Activated CD8-positive, alpha-beta T cell treated with anti-CD3 and anti-CD28 coated beads for 36 hours (primary cell): ENCODE results near the gene HEXA. TPM values are rescaled to one million over a fixed set of nuclear protein-coding genes. Genes with fewer than 3 reads are reported as not detected.

Source experiments
- ATAC-seq: fragments of 200-7000 bp; cut with Tn5 transposase; one replicate; pipeline ENCODE4 v1.10.0; 2021; ENCODE audit warnings: mild to moderate bottlenecking, moderate library complexity
- CTCF ChIA-PET: fragments of 350-600 bp; sonication (Branson Sonifier 250); formaldehyde crosslinking; loops from one replicate; lab custom pipeline; 2021; ENCODE audit warnings: antibody characterized with exemption; lab: Charles Lee
- POLR2A ChIA-PET: fragments of 350-600 bp; sonication (Branson Sonifier 250); formaldehyde crosslinking; loops from one replicate; lab custom pipeline; 2021; ENCODE audit warnings: antibody characterized with exemption; lab: Charles Lee
- DNase-seq: peaks from one replicate; pipeline ENCODE4 v3.0.0-alpha.2; 2020
- H3K27ac Mint-ChIP-seq: one replicate; pipeline ENCODE4 v1.8.0; 2021; ENCODE audit warnings: mild to moderate bottlenecking, mixed read lengths
- H3K27me3 Mint-ChIP-seq: one replicate; pipeline ENCODE4 v1.8.0; 2021; ENCODE audit warnings: mixed read lengths
- H3K36me3 Mint-ChIP-seq: one replicate; pipeline ENCODE4 v1.8.0; 2021; ENCODE audit warnings: low read depth, mixed read lengths
- H3K4me1 Mint-ChIP-seq: one replicate; pipeline ENCODE4 v1.8.0; 2021; ENCODE audit warnings: low read depth, mixed read lengths
- H3K4me3 Mint-ChIP-seq: one replicate; pipeline ENCODE4 v1.8.0; 2021; ENCODE audit warnings: mild to moderate bottlenecking, moderate library complexity, mixed read lengths
- H3K9me3 Mint-ChIP-seq: one replicate; pipeline ENCODE4 v1.8.0; 2021; ENCODE audit warnings: mixed read lengths
- CTCF ChIP-seq: fragments of 200-600 bp; IDR thresholded peaks from one replicate; pipeline ENCODE4 v1.8.0; 2022; ENCODE audit warnings: antibody characterized with exemption, mild to moderate bottlenecking
- intact Hi-C: fragments of 100-400 bp; cut with micrococcal nuclease; formaldehyde crosslinking; loops from one replicate; pipeline ENCODE4 v1.10.0; 2022
- total RNA-seq, 2 experiments: library from RNA; stranded (reverse); gene quantifications; one replicate each; pipeline ENCODE4 v1.2.3, GENCODE V29; 2021

The HEXA gene
- total RNA-seq, 2 experiments from 2014 or later, result 55.8 to 66.8 TPM

DNA sequence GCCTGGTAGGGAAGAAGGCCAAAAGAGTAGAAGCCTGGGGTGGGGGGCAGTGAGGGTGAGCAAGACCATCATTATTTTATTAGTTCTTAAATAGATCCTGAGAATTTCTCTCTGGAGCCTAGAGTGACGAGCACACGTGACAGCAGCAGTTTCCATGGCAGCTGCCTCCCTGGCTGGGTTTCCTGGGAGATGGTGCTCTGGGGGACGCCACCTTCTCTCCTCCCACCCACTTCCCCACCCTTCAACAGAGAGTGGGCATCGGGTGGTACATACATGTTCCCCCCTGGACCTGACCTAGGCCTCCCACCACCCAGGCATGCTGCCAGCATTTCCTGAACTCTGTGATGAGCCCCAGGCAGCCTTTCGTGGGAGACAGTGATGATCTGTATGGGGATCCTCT lies 68.8 kb downstream of the HEXA start:
- no peak overlapping the region for H3K27ac Mint-ChIP-seq
- ChIA-PET CTCF (interaction anchor here (1.1 kb wide), 1 partner anchor 293 kb away, joined by 3 read pairs; no protein-coding TSS in a partner anchor), POLR2A (no interaction called here)
- no peak for ATAC-seq
- no peak overlapping the region for H3K4me3 Mint-ChIP-seq
- no peak for DNase-seq
- no peaks in the 10 kb centered on the region for H3K27me3 Mint-ChIP-seq
- H3K4me1 Mint-ChIP-seq, result peaks cover 7% of the 10 kb centered on the region
- intact Hi-C loops, result no loop called here
- no peaks in the 10 kb centered on the region for H3K36me3 Mint-ChIP-seq
- TF ChIP-seq CTCF, result no peak
- no peaks in the 10 kb centered on the region for H3K9me3 Mint-ChIP-seq

DNA sequence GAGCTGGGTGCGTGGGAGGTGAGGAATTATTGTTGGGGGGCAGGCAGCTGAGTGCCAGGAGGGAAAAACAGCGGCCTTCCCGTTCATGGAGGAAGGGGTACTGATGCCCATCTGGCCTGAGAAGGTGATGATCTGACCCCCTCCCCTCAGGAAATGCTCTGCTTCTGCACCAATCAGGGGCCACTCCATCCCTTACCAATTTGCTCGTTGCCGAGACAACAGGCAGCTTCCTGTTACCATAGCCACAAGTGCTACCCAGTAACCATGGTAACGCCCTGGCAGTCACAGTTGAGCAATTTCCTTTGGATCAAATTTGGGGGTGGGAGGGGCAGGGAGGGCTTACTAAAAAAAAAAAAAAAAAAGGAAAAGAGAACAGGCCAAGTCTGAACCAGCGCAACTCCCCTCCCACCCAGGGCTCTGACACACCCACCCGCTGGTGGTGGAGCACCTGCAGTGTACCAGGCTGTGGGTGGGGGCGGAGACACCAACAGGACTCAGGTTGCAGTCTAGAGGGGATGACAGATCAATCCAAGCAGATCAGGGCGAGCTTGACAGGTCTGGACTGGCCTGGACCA lies 69.5 kb downstream of the HEXA start:
- no peak for TF ChIP-seq CTCF
- ATAC-seq (peak; percentile 85), DNase-seq (peak; percentile 65)
- CTCF ChIA-PET, result interaction anchor here (1.1 kb wide), 1 partner anchor 294 kb away, joined by 3 read pairs; no protein-coding TSS in a partner anchor
- H3K4me3 Mint-ChIP-seq, result no peak overlapping the region
- intact Hi-C loops, result no loop called here
- H3K27ac Mint-ChIP-seq, result no peak overlapping the region
- H3K27me3 Mint-ChIP-seq, result no peaks in the 10 kb centered on the region
- POLR2A ChIA-PET, result interaction anchor here (1.0 kb wide), 1 partner anchor 76 kb away, joined by 3 read pairs; no protein-coding TSS in a partner anchor
- H3K9me3 Mint-ChIP-seq, result no peaks in the 10 kb centered on the region
- H3K4me1 Mint-ChIP-seq, result peaks cover 7% of the 10 kb centered on the region
- H3K36me3 Mint-ChIP-seq, result no peaks in the 10 kb centered on the region

DNA sequence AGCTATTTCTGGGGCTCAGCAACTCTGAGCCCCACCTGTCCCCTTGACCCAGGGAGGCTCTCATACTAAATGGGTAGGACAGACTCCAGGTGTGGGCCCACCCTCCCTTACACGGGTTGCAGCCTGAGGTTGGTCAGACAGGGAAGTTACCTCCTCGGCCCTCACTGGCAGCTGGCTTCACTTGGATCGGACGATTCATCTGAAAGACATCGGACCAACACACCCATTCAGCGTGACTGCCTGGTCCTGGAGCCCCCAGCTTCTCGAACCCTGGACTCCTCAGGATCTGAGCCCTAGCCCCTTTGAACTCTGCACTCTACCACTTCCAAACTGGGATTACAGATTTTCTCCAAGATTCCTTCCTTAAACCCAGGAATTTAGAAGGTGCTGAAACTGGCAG lies 71.2 kb downstream of the HEXA start:
- DNase-seq (no peak), ATAC-seq (no peak)
- intact Hi-C loops, result no loop called here
- no peak overlapping the region for H3K4me3 Mint-ChIP-seq
- no peaks in the 10 kb centered on the region for H3K9me3 Mint-ChIP-seq
- no peaks in the 10 kb centered on the region for H3K36me3 Mint-ChIP-seq
- H3K27ac Mint-ChIP-seq, result no peak overlapping the region
- ChIA-PET CTCF (interaction anchor here (1.2 to 2.5 kb wide), 2 partner anchors 9 to 18 kb away, joined by 7 to 8 read pairs; no protein-coding TSS in a partner anchor), POLR2A (no interaction called here)
- H3K4me1 Mint-ChIP-seq, result peaks cover 7% of the 10 kb centered on the region
- H3K27me3 Mint-ChIP-seq, result no peaks in the 10 kb centered on the region
- no peak for TF ChIP-seq CTCF

GRCh38 chr15:72302955-72303354 lies 72.9 kb downstream of the HEXA start:
- Mint-ChIP-seq H3K36me3 (no peaks in the 10 kb centered on the region), H3K27ac (no peak overlapping the region), H3K4me3 (no peak overlapping the region), H3K4me1 (peaks cover 7% of the 10 kb centered on the region), H3K27me3 (no peaks in the 10 kb centered on the region), H3K9me3 (no peaks in the 10 kb centered on the region)
- DNase-seq (no peak), ATAC-seq (no peak)
- intact Hi-C loops, result no loop called here
- no peak for TF ChIP-seq CTCF
- ChIA-PET POLR2A (no interaction called here), CTCF (interaction anchor here (0.6 kb wide), 1 partner anchor 10 kb away, joined by 3 read pairs; no protein-coding TSS in a partner anchor)

Other genes with a start within 250 kb of the HEXA start
- gene GRAMD2A, start 178.2 kb downstream of the HEXA start, total RNA-seq, result not detected
- 1,000 to 10,000 TPM; 2,565 to 2,588 TPM for gene PKM, start 144.8 kb downstream of the HEXA start, total RNA-seq
- 10 to 100 TPM; 48.7 to 50.1 TPM for gene PARP6, start 103.5 kb downstream of the HEXA start, total RNA-seq
- gene CELF6, start 55.9 kb downstream of the HEXA start, total RNA-seq, result under 1 TPM; 0.18 to 0.20 TPM
- not detected for gene TMEM202, start 22.3 kb upstream of the HEXA start, total RNA-seq
- 100 to 1,000 TPM; 170 to 175 TPM for gene ARIH1, start 98.3 kb upstream of the HEXA start, total RNA-seq